PC-9 (cell line): ENCODE results near the gene CGB5. TPM values are rescaled to one million over a fixed set of nuclear protein-coding genes. Genes with fewer than 3 reads are reported as not detected.

Experiments used
- BruUV-seq: library from RNA; stranded (reverse); fragments of 400-500 nt; replicated peaks from 2 replicates; lab custom pipeline; 2021; lab: Mats Ljungman, UMichigan
- CTCF ChIA-PET: fragments of 300-600 bp; sonication (Branson Sonifier 250); formaldehyde crosslinking; loops from one replicate; lab custom pipeline; 2022; ENCODE audit warnings: antibody characterized with exemption; lab: Charles Lee
- POLR2A ChIA-PET: fragments of 300-600 bp; sonication (Branson Sonifier 250); formaldehyde crosslinking; loops from one replicate; lab custom pipeline; 2022; ENCODE audit warnings: antibody characterized with exemption; ENCODE audit not compliant: unreplicated experiment; lab: Charles Lee
- DNase-seq, 2 experiments: peaks; one replicate each; pipeline versions ENCODE4 v3.0.0 to v3.0.0-alpha.2; 2015 to 2022; ENCODE audit warnings: mixed read lengths in 1 of 2
- H2AFZ ChIP-seq: fragments of 200-600 bp; sonication (generic); 2 replicates; pipeline ENCODE4 v1.8.1; 2017; ENCODE audit warnings: antibody characterized with exemption
- H3F3A ChIP-seq: fragments of 200-600 bp; sonication (generic); 2 replicates; pipeline ENCODE4 v1.8.1; 2017; ENCODE audit warnings: antibody characterized with exemption, mild to moderate bottlenecking, low read depth; ENCODE audit not compliant: insufficient read depth
- H3K27ac ChIP-seq: fragments of 200-600 bp; sonication (generic); 2 replicates; pipeline ENCODE4 v1.6.1; 2016; ENCODE audit warnings: mixed run types
- H3K27me3 ChIP-seq: fragments of 200-600 bp; sonication (generic); 2 replicates; pipeline ENCODE4 v1.6.1; 2016; ENCODE audit warnings: low read depth, mixed run types; ENCODE audit not compliant: insufficient read depth
- H3K36me3 ChIP-seq: fragments of 200-600 bp; sonication (generic); 2 replicates; pipeline ENCODE4 v1.6.1; 2016; ENCODE audit warnings: low read depth, mixed run types
- H3K4me1 ChIP-seq: fragments of 200-600 bp; sonication (generic); replicated peaks from 2 replicates; pipeline ENCODE4 v1.6.1; 2016; ENCODE audit warnings: mixed run types; ENCODE audit not compliant: insufficient read depth
- H3K4me2 ChIP-seq: fragments of 200-600 bp; sonication (generic); 2 replicates; pipeline ENCODE4 v1.6.1; 2017; ENCODE audit warnings: mixed run types
- H3K4me3 ChIP-seq: fragments of 200-600 bp; sonication (generic); 2 replicates; pipeline ENCODE4 v1.6.1; 2016; ENCODE audit warnings: mixed run types
- H3K79me2 ChIP-seq: fragments of 200-600 bp; sonication (generic); 2 replicates; pipeline ENCODE4 v1.6.1; 2017; ENCODE audit warnings: low read depth, mixed run types
- H3K9me2 ChIP-seq: fragments of 200-600 bp; sonication (generic); 2 replicates; pipeline ENCODE4 v1.8.1; 2017; ENCODE audit warnings: mild to moderate bottlenecking; ENCODE audit not compliant: insufficient read depth
- H3K9me3 ChIP-seq: fragments of 200-600 bp; sonication (generic); 2 replicates; pipeline ENCODE4 v1.8.1; 2016; ENCODE audit warnings: low read depth; ENCODE audit not compliant: insufficient read depth
- H4K20me1 ChIP-seq: fragments of 200-600 bp; sonication (generic); 2 replicates; pipeline ENCODE4 v1.8.1; 2017; ENCODE audit not compliant: insufficient read depth
- EZH2 ChIP-seq: fragments of 200-600 bp; sonication (generic); IDR thresholded peaks from 2 replicates; pipeline ENCODE4 v1.8.0; 2017; ENCODE audit warnings: antibody characterized with exemption, low read depth
- intact Hi-C: fragments of 100-400 bp; cut with micrococcal nuclease; formaldehyde crosslinking; loops from one replicate; pipeline ENCODE4 v1.10.0; 2022; ENCODE audit not compliant: unreplicated experiment
- total RNA-seq: library from RNA; stranded (reverse); gene quantifications from 2 replicates; pipeline ENCODE4 v1.2.3, GENCODE V29; 2021
- TF ChIP-seq, protein P1 (sequence below): fragments of 200-600 bp; sonication (generic); conservative IDR thresholded peaks from 2 replicates; pipeline ENCODE4 v1.6.1; 2017; ENCODE audit warnings: mixed run types, antibody characterized with exemption, mild to moderate bottlenecking, moderate library complexity

The CGB5 gene
- total RNA-seq, 1 experiment from 2014 or later: 1.9 TPM

- Histone ChIP-seq H3K4me3 (no peak overlapping the region), H3K9me3 (no peaks in the 10 kb centered on the region), H2AFZ (no peak overlapping the region), H3F3A (peaks cover 33% of the 10 kb centered on the region), H3K27me3 (peaks cover 5% of the 10 kb centered on the region; the same call in 1 of the 2 replicates), H3K4me2 (no peak overlapping the region), H3K4me1 (peaks cover 17% of the 10 kb centered on the region; the same call in 1 of the 2 replicates), H3K27ac (no peak overlapping the region), H3K9me2 (no peaks in the 10 kb centered on the region), H3K79me2 (no peaks in the 10 kb centered on the region), H4K20me1 (no peaks in the 10 kb centered on the region), H3K36me3 (no peaks in the 10 kb centered on the region)
- no peak for TF ChIP-seq EZH2
- TF ChIP-seq, protein P1, sequence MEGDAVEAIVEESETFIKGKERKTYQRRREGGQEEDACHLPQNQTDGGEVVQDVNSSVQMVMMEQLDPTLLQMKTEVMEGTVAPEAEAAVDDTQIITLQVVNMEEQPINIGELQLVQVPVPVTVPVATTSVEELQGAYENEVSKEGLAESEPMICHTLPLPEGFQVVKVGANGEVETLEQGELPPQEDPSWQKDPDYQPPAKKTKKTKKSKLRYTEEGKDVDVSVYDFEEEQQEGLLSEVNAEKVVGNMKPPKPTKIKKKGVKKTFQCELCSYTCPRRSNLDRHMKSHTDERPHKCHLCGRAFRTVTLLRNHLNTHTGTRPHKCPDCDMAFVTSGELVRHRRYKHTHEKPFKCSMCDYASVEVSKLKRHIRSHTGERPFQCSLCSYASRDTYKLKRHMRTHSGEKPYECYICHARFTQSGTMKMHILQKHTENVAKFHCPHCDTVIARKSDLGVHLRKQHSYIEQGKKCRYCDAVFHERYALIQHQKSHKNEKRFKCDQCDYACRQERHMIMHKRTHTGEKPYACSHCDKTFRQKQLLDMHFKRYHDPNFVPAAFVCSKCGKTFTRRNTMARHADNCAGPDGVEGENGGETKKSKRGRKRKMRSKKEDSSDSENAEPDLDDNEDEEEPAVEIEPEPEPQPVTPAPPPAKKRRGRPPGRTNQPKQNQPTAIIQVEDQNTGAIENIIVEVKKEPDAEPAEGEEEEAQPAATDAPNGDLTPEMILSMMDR: no peak
- BruUV-seq: no TSS peak
- ChIA-PET POLR2A (no interaction called here), CTCF (no interaction called here)
- intact Hi-C loops: no loop called here
- DNase-seq: no peak
Observed at GRCh38 chr19:49061445-49061844, 17.8 kb downstream of the CGB5 start.

- no peaks in the 10 kb centered on the region for H3K9me2 ChIP-seq
- no peaks in the 10 kb centered on the region for H3K36me3 ChIP-seq
- peaks cover 42% of the 10 kb centered on the region for H3F3A ChIP-seq
- CTCF ChIA-PET: interaction anchor here (0.5 to 1.0 kb wide), 3 partner anchors 10 to 219 kb away, joined by 3 to 7 read pairs (median 5); no protein-coding TSS in a partner anchor
- intact Hi-C loops: no loop called here
- no peak overlapping the region for H3K27ac ChIP-seq
- peak overlapping the region; percentile 62 for H3K4me2 ChIP-seq
- no peak overlapping the region for H2AFZ ChIP-seq
- peak overlapping the region; percentile 35; the same call in 1 of the 2 replicates for H3K4me3 ChIP-seq
- BruUV-seq: no TSS peak
- peaks cover 14% of the 10 kb centered on the region for H3K27me3 ChIP-seq
- no peaks in the 10 kb centered on the region for H3K9me3 ChIP-seq
- POLR2A ChIA-PET: interaction anchor here (0.6 kb wide), 1 partner anchor 50 kb away, joined by 14 read pairs; the partner anchor contains the start of gene LIN7B
- TF ChIP-seq, protein P1: no peak
- no peak for TF ChIP-seq EZH2
- no peaks in the 10 kb centered on the region for H3K79me2 ChIP-seq
- no peaks in the 10 kb centered on the region for H4K20me1 ChIP-seq
- peaks cover 11% of the 10 kb centered on the region; the same call in 1 of the 2 replicates for H3K4me1 ChIP-seq
- peak in 1 of 2 experiments; percentile 61 for DNase-seq
Observed at GRCh38 chr19:49064029-49064629, 20.5 kb downstream of the CGB5 start.

DNA sequence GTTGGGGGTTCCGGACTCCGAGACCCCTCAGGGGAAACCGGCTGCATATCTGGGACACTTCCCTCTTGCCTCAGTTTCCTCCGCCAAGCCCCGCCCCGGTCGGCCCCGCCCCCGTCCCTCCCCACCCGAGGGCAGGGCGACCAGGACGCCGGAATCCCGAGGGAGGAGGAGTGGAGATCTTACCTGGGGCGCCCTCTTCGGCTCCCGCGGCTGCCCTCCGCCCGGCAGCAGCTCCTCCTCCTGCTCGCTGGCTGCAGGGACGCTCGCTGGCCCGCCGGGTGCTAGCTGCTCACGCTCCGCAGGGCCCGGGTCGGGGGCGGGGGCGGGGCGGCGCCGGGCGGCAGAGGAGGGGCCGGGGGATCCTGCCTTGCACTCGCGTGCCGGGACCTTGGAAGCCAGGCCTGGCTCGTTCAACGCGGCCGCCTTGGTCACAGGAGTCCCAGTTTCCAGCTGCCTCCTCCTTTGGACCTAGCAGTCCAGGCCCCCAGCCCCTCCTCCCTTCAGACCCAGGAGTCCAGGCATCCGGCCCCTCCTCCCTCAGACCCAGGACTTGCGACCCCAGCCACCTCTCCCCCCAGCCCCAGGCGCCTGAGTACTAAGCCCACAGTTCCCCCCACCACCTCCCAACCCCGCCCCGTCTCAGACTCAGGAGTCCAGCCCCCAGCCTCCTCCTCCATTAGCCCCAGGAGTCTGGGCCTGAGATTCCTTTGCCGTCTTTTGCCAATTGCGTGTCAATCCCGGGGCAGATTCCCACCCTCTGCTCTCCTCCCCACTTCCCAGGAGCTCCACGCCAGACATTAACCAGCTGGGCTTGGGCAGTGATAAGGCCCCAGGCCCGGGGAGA, 21.3 kb downstream of the CGB5 start, which contains the start of gene NTF4:
NTF4 (minus strand) TSS at position 51 of the 844 bp plus-strand sequence. CDS start 2,821 bp downstream, outside the sequence.
- Histone ChIP-seq H2AFZ (no peak within 1 kb of the TSS), H3K79me2 (no peaks in the 10 kb centered on the region), H3K36me3 (no peaks in the 10 kb centered on the region), H3K9me3 (no peaks in the 10 kb centered on the region), H3K4me1 (peaks cover 11% of the 10 kb centered on the region; the same call in 1 of the 2 replicates), H3K9me2 (no peaks in the 10 kb centered on the region), H3K27ac (no peak within 1 kb of the TSS), H4K20me1 (no peaks in the 10 kb centered on the region), H3F3A (peaks cover 41% of the 10 kb centered on the region), H3K4me2 (peak within 1 kb of the TSS; percentile 62), H3K27me3 (peaks cover 17% of the 10 kb centered on the region), H3K4me3 (peak within 1 kb of the TSS; percentile 35; the same call in 1 of the 2 replicates)
- CTCF ChIA-PET: interaction anchor here (0.6 to 1.1 kb wide), 6 partner anchors 9 to 407 kb away, joined by 3 to 8 read pairs (median 4); no protein-coding TSS in a partner anchor
- TF ChIP-seq EZH2: no peak
- POLR2A ChIA-PET: interaction anchor here (0.6 kb wide), 1 partner anchor 49 kb away, joined by 14 read pairs; the partner anchor contains the start of gene LIN7B
- no TSS peak for BruUV-seq
- peak in 1 of 2 experiments; percentile 75 for DNase-seq
- intact Hi-C loops: no loop called here
